Upper lobe of left lung (tissue), 6 donors: ENCODE results near the gene PSMB5. TPM values are rescaled to one million over a fixed set of nuclear protein-coding genes. Genes with fewer than 3 reads are reported as not detected.

ENCODE experiments used
- ATAC-seq, 2 donors: fragments of 200-7000 bp; cut with Tn5 transposase; one replicate each; pipeline ENCODE4 v1.9.1; 2022; ENCODE audit warnings: mild to moderate bottlenecking in 2 of 2, moderate library complexity in 2 of 2; ENCODE audit not compliant: low FRiP score in 2 of 2
- DNase-seq, 2 donors: peaks; one replicate each; pipeline ENCODE4 v3.0.0-alpha.2; 2019 to 2020
- H3K27ac ChIP-seq, 4 donors: fragments of 200-600 bp; sonication (generic); one replicate each; pipeline ENCODE4 v1.5.1; 2016 to 2019
- H3K27me3 ChIP-seq, 4 donors: fragments of 200-600 bp; sonication (generic); one replicate each; pipeline ENCODE4 v1.5.1; 2017 to 2019
- H3K36me3 ChIP-seq, 4 donors: fragments of 200-600 bp; sonication (generic); one replicate each; pipeline ENCODE4 v1.5.1; 2016 to 2019
- H3K4me1 ChIP-seq, 4 donors: fragments of 200-600 bp; sonication (generic); one replicate each; pipeline ENCODE4 v1.5.1; 2018 to 2019
- H3K4me3 ChIP-seq, 4 donors: fragments of 200-600 bp; sonication (generic); one replicate each; pipeline ENCODE4 v1.5.1; 2017 to 2019; ENCODE audit warnings: mild to moderate bottlenecking in 2 of 4, moderate library complexity in 1 of 4
- H3K9me3 ChIP-seq, 4 donors: fragments of 200-600 bp; sonication (generic); one replicate each; pipeline ENCODE4 v1.5.1; 2018 to 2019
- EP300 ChIP-seq, 4 donors: sonication (generic); formaldehyde crosslinking; IDR thresholded peaks; one replicate each; pipeline ENCODE4 v1.5.1; 2017; ENCODE audit warnings: antibody characterized with exemption in 4 of 4, control low read depth in 2 of 4
- POLR2A ChIP-seq, 4 donors: fragments of 450-650 bp; IDR thresholded peaks; one replicate each; pipeline ENCODE4 v1.5.1; 2016 to 2017; ENCODE audit warnings: antibody characterized with exemption in 4 of 4, mild to moderate bottlenecking in 2 of 4
- POLR2AphosphoS5 ChIP-seq, 2 donors: sonication (generic); formaldehyde crosslinking; IDR thresholded peaks; one replicate each; pipeline ENCODE4 v1.5.1; 2017; ENCODE audit warnings: antibody characterized with exemption in 2 of 2
- WGBS, 2 donors: methylation state at CpG; one replicate each; pipeline ENCODE4 v1.1.5; 2017 to 2018; 5-methylcytosine and 5-hydroxymethylcytosine counted together
- total RNA-seq, 6 donors: library from RNA; depleted of rRNA in 4 of 6; stranded (reverse); fragments of >200 nt in 4 of 6; gene quantifications; one replicate each; pipeline versions ENCODE4 v1.1.0 to v1.2.1, GENCODE V29; 2016 to 2021
- TF ChIP-seq, protein P1 (sequence below), 6 experiments: fragments of 450-650 bp in 4 of 6; fragments of 200-600 bp in 2 of 6; sonication (generic) in 2 of 6; IDR thresholded peaks; one replicate each; pipeline ENCODE4 v1.5.1; 2016 to 2019; ENCODE audit warnings: antibody characterized with exemption in 6 of 6
- donor health status: DM: no; HTN: no; CAD: no; lungs with moderate emphysema.
- donor health status: DM: no; HTN: yes; CAD: no; lungs with severe emphysema.

Gene PSMB5
- total RNA-seq, 6 donors from 2014 or later: 58.7 to 147 (median 86.1) TPM

DNA sequence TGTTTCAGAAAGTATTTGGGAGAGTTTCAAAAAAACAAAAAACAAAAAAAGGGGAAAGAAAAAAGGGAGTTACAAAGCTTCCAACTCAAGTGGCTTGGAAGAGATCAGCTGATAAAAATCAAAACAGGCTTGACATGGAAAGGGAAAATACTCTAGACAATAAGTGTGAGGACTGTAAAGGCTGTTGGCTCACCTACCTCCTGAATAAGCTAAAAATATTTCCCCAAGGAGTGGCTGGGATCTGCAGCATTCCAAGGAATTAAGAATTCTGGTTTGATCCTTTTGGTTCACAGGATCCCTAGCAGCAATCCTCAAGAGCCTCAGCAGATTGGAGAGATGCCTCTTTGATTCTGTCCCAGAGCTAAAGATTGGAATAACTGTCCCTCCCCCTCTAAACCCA lies 41.2 kb downstream of the PSMB5 start:
- no peak for ATAC-seq
- peaks cover 6 to 14% (median 9%) of the 10 kb centered on the region in 4 donors for H3K4me1 ChIP-seq
- no peak for DNase-seq
- TF ChIP-seq POLR2A (IDR thresholded peaks at IDR 0.05) (no peak), POLR2AphosphoS5 (IDR thresholded peaks at IDR 0.05) (no peak), EP300 (IDR thresholded peaks at IDR 0.05) (no peak)
- TF ChIP-seq, protein P1, sequence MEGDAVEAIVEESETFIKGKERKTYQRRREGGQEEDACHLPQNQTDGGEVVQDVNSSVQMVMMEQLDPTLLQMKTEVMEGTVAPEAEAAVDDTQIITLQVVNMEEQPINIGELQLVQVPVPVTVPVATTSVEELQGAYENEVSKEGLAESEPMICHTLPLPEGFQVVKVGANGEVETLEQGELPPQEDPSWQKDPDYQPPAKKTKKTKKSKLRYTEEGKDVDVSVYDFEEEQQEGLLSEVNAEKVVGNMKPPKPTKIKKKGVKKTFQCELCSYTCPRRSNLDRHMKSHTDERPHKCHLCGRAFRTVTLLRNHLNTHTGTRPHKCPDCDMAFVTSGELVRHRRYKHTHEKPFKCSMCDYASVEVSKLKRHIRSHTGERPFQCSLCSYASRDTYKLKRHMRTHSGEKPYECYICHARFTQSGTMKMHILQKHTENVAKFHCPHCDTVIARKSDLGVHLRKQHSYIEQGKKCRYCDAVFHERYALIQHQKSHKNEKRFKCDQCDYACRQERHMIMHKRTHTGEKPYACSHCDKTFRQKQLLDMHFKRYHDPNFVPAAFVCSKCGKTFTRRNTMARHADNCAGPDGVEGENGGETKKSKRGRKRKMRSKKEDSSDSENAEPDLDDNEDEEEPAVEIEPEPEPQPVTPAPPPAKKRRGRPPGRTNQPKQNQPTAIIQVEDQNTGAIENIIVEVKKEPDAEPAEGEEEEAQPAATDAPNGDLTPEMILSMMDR (IDR thresholded peaks at IDR 0.05): no peak
- H3K27ac ChIP-seq: no peak overlapping the region
- no peaks in the 10 kb centered on the region for H3K27me3 ChIP-seq
- peaks cover 0 to 11% (median under 1%) of the 10 kb centered on the region in 4 donors for H3K36me3 ChIP-seq
- H3K9me3 ChIP-seq: no peaks in the 10 kb centered on the region
- no peak overlapping the region for H3K4me3 ChIP-seq

DNA sequence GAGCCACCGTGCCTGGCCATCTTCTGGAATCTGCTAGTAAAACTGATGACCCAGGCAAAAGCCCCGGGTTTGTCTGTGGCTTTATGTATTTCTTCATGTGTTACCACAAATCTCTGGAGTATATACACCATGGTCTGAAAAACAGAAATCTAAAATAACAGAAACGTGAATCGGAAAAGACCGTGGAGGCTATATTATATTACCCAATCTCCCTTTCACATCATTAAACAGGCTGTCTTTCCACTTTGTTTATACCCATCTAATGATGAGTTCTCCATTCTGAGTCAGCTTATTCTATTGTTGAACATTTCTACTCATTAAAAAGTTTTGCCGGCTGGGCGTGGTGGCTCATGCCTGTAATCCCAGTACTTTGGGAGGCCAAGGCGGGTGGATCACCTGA lies 42.8 kb downstream of the PSMB5 start:
- ATAC-seq (no peak), DNase-seq (no peak)
- TF ChIP-seq POLR2A (IDR thresholded peaks at IDR 0.05): no peak
- TF ChIP-seq EP300 (IDR thresholded peaks at IDR 0.05): no peak
- no peak for TF ChIP-seq POLR2AphosphoS5 (IDR thresholded peaks at IDR 0.05)
- TF ChIP-seq, protein P1 (IDR thresholded peaks at IDR 0.05): no peak
- no peak overlapping the region for H3K4me3 ChIP-seq
- H3K4me1 ChIP-seq: peaks cover 6 to 14% (median 9%) of the 10 kb centered on the region in 4 donors
- H3K9me3 ChIP-seq: no peaks in the 10 kb centered on the region
- H3K36me3 ChIP-seq: peaks cover 0 to 10% (median 0%) of the 10 kb centered on the region in 4 donors
- H3K27me3 ChIP-seq: no peaks in the 10 kb centered on the region
- 95 to 97% methylated on average over 8 of the region's 8 CpGs for WGBS, 2 donors
- no peak overlapping the region for H3K27ac ChIP-seq

DNA sequence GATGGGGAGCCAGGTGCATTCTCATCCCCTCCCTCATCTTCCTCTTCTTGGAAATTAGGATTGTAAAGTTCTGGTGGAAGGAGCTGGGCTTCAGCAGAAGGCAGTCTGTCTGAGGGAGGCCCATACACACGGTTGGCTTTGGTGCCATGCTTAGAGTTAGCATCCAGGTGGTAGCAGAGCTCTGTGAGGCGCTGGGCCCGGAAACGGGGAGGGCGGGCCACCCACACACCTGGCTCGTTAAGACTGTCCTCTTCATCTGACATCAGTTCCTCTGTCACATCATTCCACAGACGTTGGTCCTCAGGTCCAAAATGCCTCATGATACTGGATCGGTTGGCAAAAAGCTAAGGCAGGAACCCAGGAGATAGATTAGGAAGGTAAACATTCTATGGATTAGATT lies 47.4 kb downstream of the PSMB5 start:
- H3K9me3 ChIP-seq: no peaks in the 10 kb centered on the region
- H3K27me3 ChIP-seq: no peaks in the 10 kb centered on the region
- peaks cover 0 to 10% (median 0%) of the 10 kb centered on the region in 4 donors for H3K36me3 ChIP-seq
- ATAC-seq (no peak), DNase-seq (peak in 1 of 2 donors; percentile 59)
- H3K27ac ChIP-seq: no peak overlapping the region
- no peak for TF ChIP-seq EP300 (IDR thresholded peaks at IDR 0.05)
- no peak for TF ChIP-seq POLR2AphosphoS5 (IDR thresholded peaks at IDR 0.05)
- TF ChIP-seq, protein P1 (IDR thresholded peaks at IDR 0.05): no peak
- no peak for TF ChIP-seq POLR2A (IDR thresholded peaks at IDR 0.05)
- 83% methylated on average over 5 to 8 of the region's 8 CpGs for WGBS, 2 donors
- H3K4me1 ChIP-seq: peaks cover 7 to 16% (median 9%) of the 10 kb centered on the region in 4 donors
- H3K4me3 ChIP-seq: no peak overlapping the region

DNA sequence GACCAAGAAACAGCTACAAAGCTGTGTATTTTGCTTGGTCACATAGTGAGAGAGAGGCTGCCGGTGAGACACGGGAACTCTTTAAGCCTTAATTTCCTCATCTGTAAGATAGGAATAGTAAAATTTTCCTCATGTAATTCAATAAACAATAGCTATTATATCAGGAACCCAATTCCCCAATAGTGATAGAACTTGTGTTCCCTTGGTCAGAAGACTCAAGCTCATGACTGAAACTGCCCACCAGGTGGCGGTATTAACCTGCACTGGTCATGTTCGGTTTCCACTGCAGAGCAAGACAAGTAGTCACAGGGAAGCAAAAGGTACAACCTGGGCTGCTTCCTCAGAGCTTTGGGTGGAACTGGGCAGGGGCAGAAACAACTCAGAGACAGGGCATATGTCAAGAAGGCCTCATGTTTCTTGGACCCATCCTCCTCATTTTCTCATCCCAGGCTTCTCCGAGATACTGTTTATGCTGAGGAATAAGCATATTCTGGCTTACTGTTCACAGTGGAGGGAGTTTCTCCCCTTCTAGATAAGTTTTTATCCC lies 48.1 kb downstream of the PSMB5 start:
- peak; percentile 62 to 68 for ATAC-seq

More for the DNA sequence above, 48.1 kb downstream of the PSMB5 start:
- peaks cover 0 to 2% (median 1%) of the 10 kb centered on the region in 4 donors for H3K27me3 ChIP-seq
- peak in 1 of 2 donors; percentile 91 for DNase-seq
- 26% methylated on average over 5 of the region's 5 CpGs for WGBS, 2 donors
- no peak overlapping the region for H3K4me3 ChIP-seq
- H3K9me3 ChIP-seq: no peaks in the 10 kb centered on the region
- H3K27ac ChIP-seq: no peak overlapping the region
- peaks cover 0 to 10% (median 0%) of the 10 kb centered on the region in 4 donors for H3K36me3 ChIP-seq
- TF ChIP-seq, protein P1 (IDR thresholded peaks at IDR 0.05): peak; percentile 75 to 91 (median 88)
- TF ChIP-seq POLR2AphosphoS5 (IDR thresholded peaks at IDR 0.05): no peak
- TF ChIP-seq EP300 (IDR thresholded peaks at IDR 0.05): no peak
- TF ChIP-seq POLR2A (IDR thresholded peaks at IDR 0.05): no peak
- H3K4me1 ChIP-seq: peaks cover 10 to 23% (median 16%) of the 10 kb centered on the region in 4 donors
